Type B pancreatic cell (in vitro differentiated cells): ENCODE measurements around the gene MORC3. TPM values are rescaled to one million over a fixed set of nuclear protein-coding genes. Genes with fewer than 3 reads are reported as not detected.
A peak's percentile ranks its signal among the peaks of the same experiment; 100 is the strongest.
"Not testable (repeated sequence)": the region's sequence is repeated elsewhere in the genome, so short reads cannot be mapped to it uniquely, and the experiment has no call there.

Experiments used
- DNase-seq: peaks from one replicate; pipeline ENCODE4 v3.0.0; 2021; ENCODE audit warnings: mixed read lengths; ENCODE audit not compliant: unreplicated experiment; ENCODE audit errors: extremely low spot score
- H3K27ac Mint-ChIP-seq: 2 replicates; pipeline ENCODE4 v1.8.0; 2021; ENCODE audit warnings: mild to moderate bottlenecking, mixed read lengths
- H3K27me3 Mint-ChIP-seq: 2 replicates; pipeline ENCODE4 v1.8.0; 2021; ENCODE audit warnings: mixed read lengths
- H3K36me3 Mint-ChIP-seq: 2 replicates; pipeline ENCODE4 v1.8.0; 2021; ENCODE audit warnings: mixed read lengths
- H3K4me1 Mint-ChIP-seq: one replicate; pipeline ENCODE4 v1.8.0; 2021; ENCODE audit warnings: mixed read lengths; ENCODE audit not compliant: unreplicated experiment
- H3K4me3 Mint-ChIP-seq: 2 replicates; pipeline ENCODE4 v1.8.0; 2021; ENCODE audit warnings: mild to moderate bottlenecking, mixed read lengths
- H3K9me3 Mint-ChIP-seq: 2 replicates; pipeline ENCODE4 v1.8.0; 2021; ENCODE audit warnings: mixed read lengths
- CTCF ChIP-seq: fragments of 200-600 bp; sonication (generic); conservative IDR thresholded peaks from 2 replicates; pipeline ENCODE4 v1.5.0; 2021; ENCODE audit warnings: antibody characterized with exemption, mild to moderate bottlenecking
- total RNA-seq: library from RNA; stranded (reverse); gene quantifications from 2 replicates; pipeline ENCODE4 v1.2.1, GENCODE V29; 2021; ENCODE audit warnings: low replicate concordance

MORC3 gene
- total RNA-seq, 1 donor from 2014 or later, result 26.9 TPM

DNA sequence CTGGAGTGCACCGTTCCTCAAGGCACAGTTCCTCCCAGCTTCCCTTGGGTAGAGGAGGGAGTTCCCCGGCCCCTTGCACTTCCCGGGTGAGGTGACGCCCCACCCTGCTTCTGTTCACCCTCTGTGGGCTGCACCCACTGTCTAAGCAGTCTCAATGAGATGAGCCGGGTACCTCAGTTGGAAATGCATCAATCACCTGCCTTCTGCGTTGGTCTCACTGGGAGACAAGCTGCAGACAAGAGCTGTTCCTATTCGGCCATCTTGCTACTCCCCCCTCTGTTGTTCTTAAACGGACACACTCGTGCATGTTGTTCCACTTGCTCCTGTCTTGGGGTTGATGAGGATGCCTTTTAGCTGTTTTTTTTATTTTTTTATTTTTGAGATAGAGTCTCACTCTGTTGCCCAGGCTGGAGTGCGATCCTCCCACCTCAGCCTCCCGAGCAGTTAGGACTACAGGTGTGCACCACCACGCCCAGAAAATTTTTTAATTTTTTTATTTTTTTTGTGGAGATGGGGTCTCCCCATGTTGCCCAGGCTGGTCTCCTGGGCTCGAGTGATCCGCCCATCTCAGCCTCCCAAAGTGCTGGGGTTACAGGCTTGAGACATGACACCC is 3.0 kb upstream of the MORC3 start:
- H3K4me1 Mint-ChIP-seq, result peaks cover 3% of the 10 kb centered on the region
- no peak for DNase-seq

DNA sequence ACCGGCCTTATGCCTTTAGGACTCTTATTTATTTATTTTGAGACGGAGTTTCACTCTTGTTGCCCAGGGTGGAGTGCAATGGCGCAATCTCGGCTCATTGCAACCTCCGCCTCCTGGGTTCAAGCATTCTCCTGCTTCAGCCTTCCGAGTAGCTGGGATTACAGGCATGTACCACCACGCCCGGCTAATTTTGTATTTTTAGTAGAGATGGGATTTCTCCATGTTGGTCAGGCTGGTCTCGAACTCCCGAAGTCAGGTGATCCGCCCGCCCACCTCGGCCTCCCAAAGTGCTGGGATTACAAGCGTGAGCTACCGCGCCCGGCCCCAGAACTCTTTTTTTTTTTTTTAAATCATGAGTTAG is 611 bp upstream of the MORC3 start:
- H3K4me1 Mint-ChIP-seq, result peaks cover 12% of the 10 kb centered on the region
- H3K27ac Mint-ChIP-seq, result peak overlapping the region; percentile 96
- peaks cover 17% of the 10 kb centered on the region for H3K36me3 Mint-ChIP-seq
- peak overlapping the region; percentile 91 for H3K4me3 Mint-ChIP-seq
- not testable (repeated sequence) for DNase-seq, H3K27me3 Mint-ChIP-seq
- H3K9me3 Mint-ChIP-seq, result peaks cover 14% of the 10 kb centered on the region

More for the DNA sequence above, 3.0 kb upstream of the MORC3 start:
- Mint-ChIP-seq H3K4me3 (no peak overlapping the region), H3K27ac (no peak overlapping the region), H3K36me3 (peaks cover 3% of the 10 kb centered on the region), H3K9me3 (peaks cover 14% of the 10 kb centered on the region), H3K27me3 (peaks cover 6% of the 10 kb centered on the region)
- no peak for TF ChIP-seq CTCF

DNA sequence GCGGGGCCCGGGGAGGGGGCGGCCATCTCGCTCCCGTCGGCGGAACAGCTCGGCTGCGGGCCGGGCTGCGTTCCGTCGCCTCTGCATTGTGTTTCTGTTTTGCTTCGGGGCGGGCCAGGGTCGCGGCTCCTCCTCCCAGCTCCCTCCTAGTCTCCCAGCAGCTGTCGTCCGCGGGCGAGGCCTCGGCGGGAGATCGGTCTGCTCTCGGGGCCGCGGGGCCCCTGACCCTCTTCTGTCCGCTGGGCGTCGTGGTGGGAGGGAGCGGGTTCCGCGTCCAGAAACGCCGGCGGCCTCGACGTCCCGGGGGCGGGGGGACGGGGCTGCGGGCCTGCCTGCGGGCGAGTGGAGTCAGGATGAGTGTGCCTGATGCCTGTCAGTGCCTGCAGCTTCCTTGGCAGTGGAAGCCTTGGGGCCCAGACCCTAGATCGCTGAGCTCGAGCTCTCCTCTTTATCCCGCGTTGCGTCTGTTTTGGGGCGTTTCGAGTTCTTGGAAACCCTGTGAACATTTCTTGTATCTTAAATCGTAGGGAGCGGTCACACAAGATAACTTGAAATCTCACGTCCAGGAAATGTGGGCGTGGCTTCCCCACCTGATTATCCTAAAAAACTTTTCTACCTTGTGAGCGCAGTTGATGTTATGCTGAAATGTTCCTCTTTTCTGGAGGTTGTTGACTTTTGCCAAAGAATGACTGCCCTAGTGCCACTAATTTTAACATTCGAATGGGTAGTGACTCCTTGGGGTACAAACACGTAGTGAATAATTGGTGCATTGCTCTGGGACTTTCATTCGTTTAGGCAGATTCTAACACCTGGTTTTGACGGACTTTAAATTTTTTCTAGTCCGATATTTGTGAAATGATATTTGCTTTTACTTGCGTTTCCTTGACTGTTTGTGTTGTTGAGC is 676 bp downstream of the MORC3 start:
- Mint-ChIP-seq H3K9me3 (peaks cover 8% of the 10 kb centered on the region), H3K36me3 (peaks cover 22% of the 10 kb centered on the region), H3K4me1 (peaks cover 12% of the 10 kb centered on the region), H3K27ac (peak overlapping the region; percentile 96), H3K27me3 (peaks cover 6% of the 10 kb centered on the region), H3K4me3 (peak overlapping the region; percentile 91)
- no peak for TF ChIP-seq CTCF
- peak; percentile 82 for DNase-seq

DNA sequence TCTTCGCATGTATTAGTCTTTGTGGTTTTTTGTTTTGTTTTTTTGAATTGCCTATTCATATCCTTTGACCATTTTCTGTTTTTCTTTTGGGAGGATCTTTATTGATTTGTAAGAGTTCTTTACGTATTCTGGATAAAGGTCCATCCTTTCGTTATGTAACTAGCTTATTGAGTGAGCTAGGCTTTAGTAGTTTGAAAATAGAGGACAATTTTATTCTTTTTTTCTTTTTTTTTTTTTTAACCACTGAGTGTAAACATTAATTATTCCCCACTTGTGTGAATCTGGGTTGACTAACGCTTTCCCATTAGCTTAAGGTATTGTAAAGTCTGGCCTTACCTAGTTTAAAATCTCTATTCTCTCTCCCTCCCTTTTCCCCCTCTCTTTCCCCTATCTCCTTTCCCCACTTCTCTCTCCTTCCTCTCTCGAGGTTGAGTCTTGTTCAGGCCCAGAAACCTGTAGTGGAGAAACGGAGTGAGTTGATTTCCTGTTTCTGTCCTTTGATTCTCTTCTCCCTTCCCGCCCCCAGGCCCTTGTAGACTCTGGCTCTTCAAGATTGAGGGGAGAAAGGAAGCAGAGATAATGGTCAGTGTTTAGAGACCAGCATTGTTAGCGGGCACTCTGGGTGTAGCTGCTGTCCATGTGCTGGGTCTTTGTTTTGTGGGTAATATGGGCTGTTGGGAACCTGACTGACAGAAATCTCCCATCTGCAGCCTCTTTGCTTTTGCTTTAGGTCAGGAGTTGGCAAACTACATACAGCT is 1.5 kb downstream of the MORC3 start:
- peak overlapping the region; percentile 96 for H3K27ac Mint-ChIP-seq
- no peak for TF ChIP-seq CTCF
- peak overlapping the region; percentile 91 for H3K4me3 Mint-ChIP-seq
- H3K9me3 Mint-ChIP-seq, result peaks cover 8% of the 10 kb centered on the region
- DNase-seq, result no peak
- peaks cover 6% of the 10 kb centered on the region for H3K27me3 Mint-ChIP-seq
- peaks cover 23% of the 10 kb centered on the region for H3K36me3 Mint-ChIP-seq
- peaks cover 12% of the 10 kb centered on the region for H3K4me1 Mint-ChIP-seq

DNA sequence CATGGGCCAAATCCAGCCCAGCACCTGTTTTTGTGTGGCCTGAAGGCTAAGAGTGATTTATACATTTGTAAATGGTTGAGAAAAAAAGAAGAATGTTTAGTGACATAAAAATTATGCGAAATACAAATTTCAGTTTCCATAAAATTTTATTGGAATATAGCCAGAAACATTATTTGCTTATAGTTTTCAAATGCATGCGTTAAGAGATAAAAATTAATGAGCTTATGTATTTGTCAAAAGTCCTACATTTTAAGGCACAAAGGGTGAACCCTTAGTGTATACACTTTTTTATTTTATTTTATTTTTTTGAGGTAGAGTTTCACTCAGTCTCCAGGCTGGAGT is 2.1 kb downstream of the MORC3 start:
- TF ChIP-seq CTCF, result no peak
- peak overlapping the region; percentile 96 for H3K27ac Mint-ChIP-seq
- peaks cover 12% of the 10 kb centered on the region for H3K4me1 Mint-ChIP-seq
- H3K4me3 Mint-ChIP-seq, result peak overlapping the region; percentile 91
- H3K27me3 Mint-ChIP-seq, result peaks cover 6% of the 10 kb centered on the region
- no peak for DNase-seq
- peaks cover 8% of the 10 kb centered on the region for H3K9me3 Mint-ChIP-seq
- peaks cover 23% of the 10 kb centered on the region for H3K36me3 Mint-ChIP-seq

DNA sequence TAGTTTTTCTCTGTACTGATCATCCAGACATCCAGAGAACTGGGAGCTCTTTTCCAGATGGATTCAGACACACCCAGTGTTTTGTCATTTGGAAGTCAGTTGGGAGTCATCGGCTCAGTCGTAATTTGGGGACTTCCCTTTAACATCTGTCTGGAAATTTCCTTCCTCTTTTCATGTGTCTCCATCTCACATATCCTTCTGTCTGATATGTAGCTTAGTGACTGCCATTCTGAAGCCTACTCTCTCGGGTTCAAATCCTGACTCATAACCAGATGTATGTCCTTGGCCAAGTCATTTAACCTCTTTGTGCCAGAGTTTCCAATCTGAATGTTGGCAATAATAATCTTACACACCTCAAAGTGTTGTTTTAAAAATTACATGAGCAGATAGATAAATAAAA is 3.0 kb downstream of the MORC3 start:
- TF ChIP-seq CTCF, result no peak
- Mint-ChIP-seq H3K27ac (peak overlapping the region; percentile 61), H3K4me1 (peaks cover 12% of the 10 kb centered on the region), H3K9me3 (peaks cover 4% of the 10 kb centered on the region), H3K27me3 (peaks cover 3% of the 10 kb centered on the region), H3K36me3 (peaks cover 23% of the 10 kb centered on the region), H3K4me3 (peak overlapping the region; percentile 58)
- no peak for DNase-seq
